ENCODE measurements around the gene TMEM179B. TPM values are rescaled to one million over a fixed set of nuclear protein-coding genes. Genes with fewer than 3 reads are reported as not detected.
A peak's percentile ranks its signal among the peaks of the same experiment; 100 is the strongest.
"Not testable (repeated sequence)": the region's sequence is repeated elsewhere in the genome, so short reads cannot be mapped to it uniquely, and the experiment has no call there.

Gene TMEM179B, protein sequence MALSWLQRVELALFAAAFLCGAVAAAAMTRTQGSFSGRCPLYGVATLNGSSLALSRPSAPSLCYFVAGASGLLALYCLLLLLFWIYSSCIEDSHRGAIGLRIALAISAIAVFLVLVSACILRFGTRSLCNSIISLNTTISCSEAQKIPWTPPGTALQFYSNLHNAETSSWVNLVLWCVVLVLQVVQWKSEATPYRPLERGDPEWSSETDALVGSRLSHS
- 17.1 TPM for total RNA-seq
- long read RNA-seq, transcript TMEM179B-201 (5 exons, 1,023 nt) = major isoform, 16 of 24 reads
- long read RNA-seq, partial matches to known transcripts = 3 of 24 reads
- long read RNA-seq, other reads (novel, unspliced or antisense) = 5 of 24 reads

DNA sequence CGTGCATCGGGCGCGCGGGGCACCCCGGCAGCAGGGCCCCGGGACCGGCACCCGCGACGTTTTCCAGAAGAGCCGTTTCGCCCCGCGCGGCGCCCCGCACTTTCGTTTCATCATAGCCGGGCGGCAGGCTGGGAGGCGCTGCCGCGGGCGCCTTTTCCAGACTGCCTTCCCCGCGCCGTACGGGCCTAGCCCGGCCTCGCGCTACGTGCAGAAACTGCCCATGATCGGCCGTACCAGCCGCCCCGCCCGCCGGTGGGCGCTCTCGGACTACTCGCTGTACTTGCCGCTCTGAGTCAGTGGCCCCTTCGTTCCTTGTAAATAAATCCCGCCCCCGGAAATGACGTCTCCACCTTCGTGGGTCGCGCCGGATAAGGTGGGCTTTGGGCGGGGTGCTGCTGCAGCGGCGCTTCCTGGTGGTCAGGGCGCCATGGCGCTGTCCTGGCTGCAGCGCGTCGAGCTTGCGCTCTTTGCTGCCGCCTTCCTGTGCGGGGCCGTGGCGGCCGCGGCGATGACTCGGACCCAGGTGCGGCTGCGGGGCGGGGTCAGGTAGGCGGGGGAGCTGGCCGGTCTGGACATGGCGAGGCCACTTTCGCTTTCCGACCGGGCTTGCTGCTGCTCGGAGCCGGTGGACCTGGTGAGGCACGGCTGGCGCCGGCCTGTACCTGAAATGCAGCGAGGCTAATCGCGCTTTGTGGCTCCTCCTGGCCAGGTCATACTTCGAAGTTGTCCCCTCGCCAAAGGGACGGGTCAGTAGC, at the start of gene TMEM179B:
Gene TMEM179B (plus strand): TSS at position 398 of the 755 bp plus-strand sequence. CDS start 30 bp downstream, at position 428.
- DNase-seq = peak; percentile 98
- intact Hi-C loops (cut with DNase I) = no loop called here
- ATAC-seq (ENCODE audit: poor library complexity) = peak; percentile 87

- no peak for ATAC-seq (ENCODE audit: poor library complexity)
- intact Hi-C loops (cut with DNase I) = no loop called here
- no peak for DNase-seq
Measured at GRCh38 chr11:62747475-62748160, 39.6 kb upstream of the TMEM179B start.

- peak; percentile 13 for DNase-seq
- ATAC-seq (ENCODE audit: poor library complexity); intact Hi-C loops (cut with DNase I): not testable (repeated sequence)
Measured at GRCh38 chr11:62749931-62750330, 37.3 kb upstream of the TMEM179B start.

DNA sequence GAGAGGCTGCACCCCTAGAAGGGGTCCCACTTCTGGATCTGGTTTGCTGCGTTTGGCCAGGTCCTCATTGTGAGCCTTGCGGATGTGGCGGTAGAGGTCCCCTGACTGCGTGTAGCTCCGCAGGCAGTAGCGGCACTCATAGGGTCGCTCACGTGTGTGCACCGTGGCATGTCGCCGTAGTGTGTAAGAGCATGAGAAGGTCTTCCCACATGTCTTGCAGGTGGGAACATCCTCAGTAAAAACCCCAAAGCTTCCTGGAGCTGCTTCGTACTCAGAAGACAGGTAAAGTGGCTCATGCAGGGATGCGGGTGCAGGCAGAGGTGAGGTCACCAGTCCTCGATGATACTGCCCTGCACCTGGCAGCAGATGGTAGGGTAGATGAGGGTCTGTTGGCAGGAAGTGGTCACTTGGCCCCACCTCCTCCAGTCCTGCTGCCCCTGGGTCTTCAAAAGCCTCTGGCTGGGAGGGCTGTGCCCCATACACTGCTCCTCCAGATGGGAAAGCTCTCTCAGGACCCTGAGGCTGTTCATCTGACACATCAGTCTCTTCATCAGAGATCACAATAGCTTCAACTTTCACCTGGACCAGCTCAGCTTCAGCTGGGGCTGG, 34.9 kb upstream of the TMEM179B start:
- peak; percentile 38 for DNase-seq
- ATAC-seq (ENCODE audit: poor library complexity) = no peak
- intact Hi-C loops (cut with DNase I) = no loop called here

DNA sequence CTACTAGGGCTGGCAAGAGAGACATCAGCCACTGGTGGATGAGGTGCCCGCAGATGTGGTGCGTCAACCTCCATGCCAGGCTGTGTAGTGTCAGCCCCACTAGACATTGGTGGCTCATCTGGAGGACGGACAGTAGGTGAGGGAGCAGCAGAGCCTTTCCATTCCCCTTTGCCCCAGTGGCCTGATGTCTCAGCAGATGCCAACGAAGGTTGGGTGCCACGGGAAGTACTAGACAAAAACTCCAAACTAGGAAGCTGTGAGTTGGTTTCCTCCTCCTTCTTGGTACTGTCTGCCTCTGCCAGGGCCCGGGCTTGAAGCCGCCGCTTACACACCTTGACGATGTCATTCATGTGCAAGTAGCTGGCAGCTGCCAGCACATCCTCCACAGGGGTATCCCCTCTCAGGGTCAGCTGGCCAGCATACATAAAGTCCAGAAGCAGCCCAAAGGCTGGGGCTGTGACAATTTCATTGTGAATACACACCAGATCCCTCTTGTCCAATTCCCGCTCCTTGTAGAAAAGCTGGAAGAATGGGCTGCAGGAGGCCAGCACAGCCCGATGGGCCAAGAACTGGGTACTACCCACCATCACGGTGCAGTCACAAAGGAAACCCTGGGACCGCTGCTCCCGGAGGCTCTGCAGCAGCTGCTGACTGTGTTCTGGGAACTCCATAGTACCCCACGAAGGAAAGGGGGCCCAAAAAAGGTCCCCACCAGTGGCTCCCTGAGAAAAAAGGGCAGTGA, 34.0 kb upstream of the TMEM179B start:
- intact Hi-C loops (cut with DNase I) = no loop called here
- ATAC-seq (ENCODE audit: poor library complexity) = no peak
- DNase-seq = peak; percentile 42

DNA sequence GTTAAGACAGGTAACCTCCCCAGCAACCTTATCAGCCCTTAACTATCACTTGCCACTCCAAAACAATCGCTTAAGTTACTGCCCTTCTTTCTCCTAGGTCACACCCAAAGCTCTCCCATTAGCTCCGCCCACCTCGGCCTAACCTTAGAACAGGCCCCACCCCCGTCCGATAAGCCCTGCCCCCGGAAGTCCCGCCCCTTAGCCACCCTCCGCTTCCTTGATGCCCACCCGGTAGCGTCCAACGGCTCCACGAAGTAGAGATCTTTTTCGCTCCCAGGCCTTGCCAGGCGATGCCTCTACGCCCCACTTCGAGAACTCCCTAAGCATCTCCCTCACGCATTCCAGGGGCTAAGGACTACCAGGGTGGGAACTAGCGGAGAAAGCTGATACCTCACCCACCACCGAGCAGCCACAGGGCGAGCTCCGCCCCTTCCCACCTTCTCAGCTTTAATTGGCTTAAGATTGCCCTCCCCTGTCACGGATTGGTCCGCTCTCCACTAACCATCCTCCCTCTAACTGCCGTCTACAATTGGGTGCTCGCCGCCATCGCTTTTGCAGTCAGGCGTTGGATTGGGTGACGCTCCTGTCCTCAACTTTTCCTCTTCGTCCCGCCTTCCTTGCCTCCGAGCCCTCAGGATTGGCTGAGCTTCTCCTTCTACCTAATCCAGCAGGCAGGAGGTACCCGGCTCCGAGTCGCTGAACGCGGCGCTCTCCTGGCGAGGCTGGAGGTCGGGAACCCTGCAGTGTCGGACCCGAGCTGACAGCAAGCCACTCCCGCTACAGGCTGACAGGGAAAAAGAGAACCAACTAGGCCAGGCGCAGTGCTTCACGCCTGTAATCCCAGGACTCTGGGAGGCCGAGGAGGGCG, 33.2 kb upstream of the TMEM179B start, which contains the start of gene ZBTB3:
Gene ZBTB3 (minus strand): TSS at position 425 of the 868 bp plus-strand sequence. CDS start 496 bp downstream, outside the sequence.
- ATAC-seq (ENCODE audit: poor library complexity) (peak; percentile 97), DNase-seq (peak; percentile 97)
- intact Hi-C loops (cut with DNase I) = no loop called here

- no peak for ATAC-seq (ENCODE audit: poor library complexity)
- intact Hi-C loops (cut with DNase I) = no loop called here
- DNase-seq = peak; percentile 6
Measured at GRCh38 chr11:62755086-62755615, 32.1 kb upstream of the TMEM179B start.

DNA sequence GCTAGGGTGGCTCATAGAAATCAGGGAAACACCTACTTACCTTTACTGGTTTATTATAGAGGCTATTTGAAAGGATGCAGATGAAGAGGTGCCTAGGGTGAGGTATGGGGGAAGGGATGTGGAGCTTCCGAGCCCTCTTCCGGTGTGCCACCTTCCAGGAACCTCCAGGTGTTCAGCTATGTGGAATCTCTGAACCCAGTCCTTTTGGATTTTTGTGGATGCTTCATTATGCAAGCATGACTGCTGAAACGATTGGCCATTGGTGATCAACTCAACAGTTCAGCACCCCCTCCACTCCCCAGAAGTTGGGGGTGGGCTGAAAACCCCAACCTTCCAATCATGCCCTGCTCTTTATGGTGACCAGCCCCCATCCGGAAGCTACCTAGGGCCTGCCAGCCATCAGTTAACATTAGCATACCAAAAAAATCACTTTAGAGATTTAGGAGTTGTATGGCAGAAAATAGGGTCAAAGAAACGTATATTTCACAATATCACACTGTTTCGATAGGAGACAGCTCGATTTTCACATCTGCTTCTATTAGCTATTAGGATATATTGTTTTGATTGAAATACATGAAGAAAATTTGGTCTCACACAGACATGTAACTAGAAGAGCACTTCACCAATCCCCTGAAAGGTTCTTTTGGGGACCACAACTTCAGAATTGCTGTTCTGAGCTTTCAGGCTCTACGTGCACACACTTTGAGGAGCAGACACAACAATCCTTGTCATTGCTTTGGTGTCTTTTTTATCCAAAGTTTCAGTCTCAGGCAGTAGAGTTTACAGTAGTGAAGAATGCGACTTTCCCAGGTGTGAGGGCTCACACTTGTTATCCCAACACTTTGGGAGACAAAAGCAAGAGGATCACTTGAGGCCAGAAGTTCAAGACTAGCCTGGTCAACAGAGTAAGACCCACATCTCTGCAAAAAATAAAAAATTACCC, 29.1 kb upstream of the TMEM179B start:
- ATAC-seq (ENCODE audit: poor library complexity) (no peak), DNase-seq (no peak)
- intact Hi-C loops (cut with DNase I) = no loop called here

DNA sequence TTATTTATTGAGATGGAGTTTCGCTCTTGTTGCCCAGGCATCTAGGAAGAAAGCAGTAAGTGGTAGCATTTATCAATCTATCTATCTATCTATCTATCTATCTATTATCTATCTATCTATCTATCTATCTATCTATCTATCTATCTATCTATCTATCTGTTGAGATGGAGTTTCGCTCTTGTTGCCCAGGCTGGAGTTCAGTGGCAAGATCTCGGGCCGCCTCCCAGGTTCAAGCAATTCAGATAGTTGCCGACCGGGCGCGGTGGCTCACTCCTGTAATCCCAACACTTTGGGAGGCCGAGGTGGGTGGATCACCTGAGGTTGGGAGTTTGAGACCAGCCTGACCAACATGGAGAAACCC, 26.4 kb upstream of the TMEM179B start:
- DNase-seq = peak; percentile 41
- intact Hi-C loops (cut with DNase I); ATAC-seq (ENCODE audit: poor library complexity): not testable (repeated sequence)

DNA sequence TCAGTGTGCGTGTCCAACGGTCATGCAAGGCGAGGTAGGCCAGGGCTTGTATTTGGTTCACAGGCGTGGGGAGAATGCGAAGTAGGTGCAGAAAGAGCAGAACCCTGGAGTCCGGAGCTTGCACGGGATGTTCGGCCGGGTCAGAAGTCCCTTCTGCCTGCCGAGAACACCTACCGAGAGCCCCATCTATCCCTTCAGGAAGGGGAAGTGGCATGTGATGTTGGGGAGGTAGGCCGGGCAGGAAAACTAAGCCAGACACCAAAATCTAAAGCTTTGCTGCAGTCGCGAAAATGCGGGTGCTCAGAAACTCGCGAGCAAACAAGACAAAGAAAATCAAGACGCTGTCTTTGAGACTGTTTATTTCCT, 16.4 kb upstream of the TMEM179B start:
- no peak for DNase-seq
- intact Hi-C loops (cut with DNase I) = no loop called here
- peak; percentile 22 for ATAC-seq (ENCODE audit: poor library complexity)

DNA sequence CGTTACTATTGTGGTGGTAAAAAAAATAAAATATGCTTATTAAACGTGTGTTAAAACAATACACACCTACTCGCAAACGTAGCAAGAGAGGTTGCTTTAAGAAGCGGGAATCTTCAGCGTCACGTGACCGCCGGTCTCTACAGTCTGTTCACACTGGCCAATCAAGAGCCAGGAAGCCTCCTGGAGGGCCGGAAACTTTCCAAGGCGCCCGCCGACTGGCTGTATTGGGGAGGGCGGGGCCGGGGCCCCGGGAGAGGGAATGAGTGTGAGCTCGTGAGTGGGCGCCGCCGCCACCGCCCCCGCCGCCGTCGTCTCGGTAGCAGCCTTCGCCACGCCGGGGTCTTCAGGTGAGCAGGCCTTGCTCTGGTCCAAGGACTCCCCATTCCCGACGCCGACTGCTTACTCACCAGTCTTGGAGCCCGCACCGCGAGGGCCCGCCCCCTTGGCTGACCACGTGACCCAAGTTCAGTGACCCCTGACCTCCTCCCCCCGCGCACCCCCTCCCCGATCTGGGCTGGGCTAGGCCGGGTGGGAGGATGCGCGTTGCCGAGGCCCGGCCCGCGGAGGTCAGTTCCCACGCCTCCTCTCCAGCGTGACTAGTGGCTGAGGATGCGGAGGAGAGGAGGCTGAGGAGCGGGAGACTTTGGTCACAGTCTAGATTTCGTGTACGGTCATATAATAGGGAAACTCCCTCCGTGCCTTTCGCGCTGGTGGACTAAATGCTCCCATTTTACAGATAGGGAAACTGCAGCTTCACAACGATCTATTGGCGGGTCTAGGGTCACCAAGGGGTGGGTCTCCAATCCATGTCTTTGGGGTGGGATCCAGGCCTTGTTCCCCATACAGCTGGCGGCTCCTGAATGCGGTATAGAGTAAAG, 15.8 kb upstream of the TMEM179B start, which contains the start of gene TAF6L:
Gene TAF6L (plus strand): TSS at position 253 of the 878 bp plus-strand sequence. CDS start 4,388 bp downstream, outside the sequence.
- intact Hi-C loops (cut with DNase I) = no loop called here
- peak; percentile 98 for ATAC-seq (ENCODE audit: poor library complexity)
- DNase-seq = peak; percentile 99

- intact Hi-C loops (cut with DNase I) = no loop called here
- DNase-seq = no peak
- ATAC-seq (ENCODE audit: poor library complexity) = no peak
Measured at GRCh38 chr11:62774407-62774806, 12.8 kb upstream of the TMEM179B start.

DNA sequence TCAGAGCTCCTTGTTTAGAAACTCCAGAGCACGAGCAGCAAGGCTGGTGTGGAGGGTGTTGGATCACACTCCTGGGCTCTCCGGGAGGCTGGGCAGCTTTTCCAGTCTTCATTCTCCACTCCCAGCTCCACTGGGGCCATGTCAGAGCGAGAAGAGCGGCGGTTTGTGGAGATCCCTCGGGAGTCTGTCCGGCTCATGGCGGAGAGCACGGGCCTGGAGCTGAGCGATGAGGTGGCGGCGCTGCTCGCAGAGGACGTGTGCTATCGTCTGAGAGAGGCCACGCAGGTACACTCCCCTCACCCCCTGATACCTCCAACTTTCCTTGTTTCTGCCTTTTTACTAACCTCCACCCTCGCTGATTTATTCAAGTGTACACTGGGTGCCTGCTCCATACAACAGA, 11.6 kb upstream of the TMEM179B start:
- DNase-seq (no peak), ATAC-seq (ENCODE audit: poor library complexity) (no peak)
- intact Hi-C loops (cut with DNase I) = no loop called here

- DNase-seq = no peak
- ATAC-seq (ENCODE audit: poor library complexity) = no peak
- intact Hi-C loops (cut with DNase I) = no loop called here
Measured at GRCh38 chr11:62777389-62777788, 9.8 kb upstream of the TMEM179B start.

GRCh38 chr11:62778441-62778840, 8.8 kb upstream of the TMEM179B start:
- intact Hi-C loops (cut with DNase I) = no loop called here

More at GRCh38 chr11:62778441-62778840, 8.8 kb upstream of the TMEM179B start:
- no peak for DNase-seq
- no peak for ATAC-seq (ENCODE audit: poor library complexity)

Measured in Right ventricle myocardium superior (tissue), 1 donor.